IMR-90 (cell line): ENCODE results near the gene CEBPA.

Source experiments
- NFE2L2 ChIP-seq: fragments of 150-350 bp; IDR thresholded peaks from 2 replicates; pipeline ENCODE4 v1.6.1; 2016; ENCODE audit warnings: low read depth, mild to moderate bottlenecking, low read length
- POLR2A ChIP-seq: IDR thresholded peaks from 2 replicates; pipeline ENCODE4 v1.6.1; 2012; ENCODE audit warnings: mild to moderate bottlenecking, low read depth, low read length
- RAD21 ChIP-seq: IDR thresholded peaks from 2 replicates; pipeline ENCODE4 v1.6.1; 2012; ENCODE audit warnings: low read length, improper control_type of control experiment

DNA sequence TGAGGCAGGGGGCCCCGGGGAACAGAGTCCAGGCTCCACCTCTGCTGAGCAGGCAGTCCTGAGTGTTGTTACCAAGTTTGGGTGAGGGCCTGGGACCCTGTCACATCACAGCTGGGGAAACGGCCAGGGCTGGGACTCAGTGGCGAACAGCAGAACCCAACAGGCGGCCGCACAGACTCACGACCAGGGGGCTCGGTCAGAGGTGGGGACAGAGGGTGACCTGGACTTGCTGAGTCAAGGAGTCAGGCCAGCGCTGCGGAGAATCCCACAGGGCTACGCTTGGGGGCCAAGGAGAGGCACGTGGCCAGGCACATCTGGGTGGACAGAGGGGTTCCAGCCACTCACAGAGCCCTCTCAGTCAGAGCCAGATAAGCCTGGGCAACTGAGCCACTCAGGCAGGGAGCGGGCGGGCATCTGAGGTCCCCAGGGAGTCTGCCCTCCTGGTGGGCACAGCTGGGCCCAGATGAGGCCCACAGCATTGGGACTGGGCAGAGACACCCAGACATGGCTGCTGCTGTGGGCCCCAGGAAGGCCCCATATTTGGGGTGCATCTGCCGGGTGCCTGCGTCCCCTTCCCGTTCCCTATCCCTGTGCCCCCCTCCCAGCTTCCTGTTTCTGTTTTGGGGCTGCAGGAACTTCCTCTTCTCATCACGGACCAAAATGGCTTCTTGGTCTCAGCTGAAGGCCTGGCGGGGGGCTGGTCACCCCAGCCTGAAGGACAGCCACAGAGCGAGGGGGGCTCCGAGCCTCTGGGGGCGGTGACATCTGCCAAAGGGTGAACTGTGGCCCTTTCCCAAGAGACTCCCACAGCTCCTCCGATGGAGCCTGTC lies 34.0 kb downstream of the CEBPA start:
- no peak for TF ChIP-seq RAD21
- no peak for TF ChIP-seq POLR2A
- no peak for TF ChIP-seq NFE2L2
